Stimulated activated CD4-positive, alpha-beta T cell treated with anti-CD3 and anti-CD28 coated beads, Interleukin-2, amount 100 ng/mL, for 24 hours (primary cell): ENCODE measurements around the gene MAPK10.
"Not testable (repeated sequence)": the region's sequence is repeated elsewhere in the genome, so short reads cannot be mapped to it uniquely, and the experiment has no call there.

Experiments
- DNase-seq, 2 donors: peaks; one replicate each; pipeline ENCODE4 v3.0.0-alpha.2; 2020

The MAPK10 gene

GRCh38 chr4:86100539-86101215, 259.2 kb downstream of the MAPK10 start:
- no peak for DNase-seq

GRCh38 chr4:86099348-86099747, 260.5 kb downstream of the MAPK10 start:
- no peak for DNase-seq

DNA sequence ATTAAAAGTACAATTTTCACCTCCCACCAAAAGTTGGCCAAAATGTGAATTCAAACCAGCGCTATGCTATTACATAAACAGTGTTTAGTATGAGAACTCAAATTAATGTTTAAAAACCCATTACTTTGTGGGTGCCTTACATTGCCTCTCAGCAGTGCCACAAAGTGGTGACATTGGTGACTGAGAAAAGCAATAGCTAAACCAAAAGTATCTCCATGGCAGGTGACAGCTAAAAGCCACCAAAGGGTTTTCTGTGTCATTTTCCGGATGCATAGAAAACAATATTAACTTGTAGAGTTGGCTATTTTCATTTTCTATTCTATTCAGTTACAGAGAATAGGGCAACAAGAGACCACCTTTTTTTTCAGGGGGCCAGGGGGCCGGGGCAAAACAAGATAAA, 261.2 kb downstream of the MAPK10 start:
- no peak for DNase-seq

DNA sequence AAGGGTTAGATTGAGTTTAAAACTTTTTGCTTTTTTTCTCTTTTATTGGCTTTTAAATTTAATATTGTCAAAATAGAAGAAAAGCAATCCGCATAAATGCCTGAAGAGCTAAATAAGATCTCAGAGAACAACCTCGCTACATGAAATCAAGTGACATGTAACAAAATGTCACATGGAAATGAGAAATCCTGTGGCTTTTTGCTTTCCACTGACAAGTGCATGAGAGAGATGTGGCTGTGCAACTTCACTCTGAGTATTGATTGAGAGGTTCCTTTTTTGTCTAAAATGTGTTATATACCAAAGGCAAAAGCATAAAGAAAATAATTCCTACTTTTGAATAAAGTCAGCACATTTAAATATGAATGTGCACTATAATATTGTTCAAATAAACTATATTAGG, 263.5 kb downstream of the MAPK10 start:
- DNase-seq = no peak

DNA sequence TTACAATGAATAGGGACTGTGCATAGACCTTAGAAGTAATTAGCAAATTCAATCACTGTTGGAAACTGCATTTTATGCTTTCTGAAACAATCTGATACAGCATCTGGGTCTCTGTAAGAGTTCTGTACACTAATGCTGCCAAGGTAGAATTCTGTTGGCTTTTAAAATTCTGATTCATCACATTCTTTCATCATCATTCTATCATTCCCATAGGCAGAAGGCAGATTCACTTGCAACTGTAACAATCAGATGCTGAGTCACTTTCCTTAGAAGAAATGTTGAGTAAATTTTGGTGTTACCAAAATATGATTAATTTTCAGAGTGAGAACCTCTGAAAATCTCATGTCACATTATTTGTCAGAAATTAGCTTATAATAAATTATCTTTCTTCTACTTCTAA, 267.2 kb downstream of the MAPK10 start:
- DNase-seq = no peak

DNA sequence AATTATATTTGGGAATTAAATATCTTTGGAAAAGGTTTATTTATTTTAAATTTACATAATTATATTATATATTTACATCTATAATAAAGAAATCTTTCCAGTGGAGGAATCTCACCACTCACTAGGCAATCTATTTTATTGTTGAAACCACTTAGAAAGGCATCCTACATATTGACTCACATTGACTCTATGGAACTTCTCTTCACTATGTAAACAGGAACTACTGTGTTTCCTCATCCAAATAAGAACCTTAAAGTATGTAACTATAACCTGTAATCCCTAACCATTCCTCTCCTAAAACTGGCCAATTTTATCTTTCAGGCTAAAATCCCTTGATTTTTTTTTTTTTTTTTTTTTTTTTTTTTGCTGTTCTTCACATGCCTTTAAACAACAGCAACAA, 268.7 kb downstream of the MAPK10 start:
- no peak for DNase-seq

GRCh38 chr4:86089781-86090323, 270.0 kb downstream of the MAPK10 start:
- no peak for DNase-seq

- DNase-seq = no peak
These were observed 270.8 kb downstream of the MAPK10 start for GRCh38 chr4:86089053-86089452.

DNA sequence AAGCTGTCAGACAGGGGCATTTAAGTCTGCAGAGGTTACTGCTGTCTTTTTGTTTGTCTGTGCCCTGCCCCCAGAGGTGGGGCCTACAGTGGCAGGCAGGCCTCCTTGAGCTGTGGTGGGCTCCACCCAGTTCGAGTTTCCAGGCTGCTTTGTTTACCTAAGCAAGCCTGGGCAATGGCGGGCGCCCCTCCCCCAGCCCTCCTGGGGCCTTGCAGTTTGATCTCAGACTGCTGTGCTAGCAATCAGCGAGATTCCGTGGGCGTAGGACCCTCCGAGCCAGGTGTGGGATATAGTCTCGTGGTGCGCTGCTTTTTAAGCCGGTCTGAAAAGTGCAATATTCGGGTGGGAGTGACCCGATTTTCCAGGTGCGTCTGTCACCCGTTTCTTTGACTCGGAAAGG, 284.1 kb downstream of the MAPK10 start:
- DNase-seq = not testable (repeated sequence)

DNA sequence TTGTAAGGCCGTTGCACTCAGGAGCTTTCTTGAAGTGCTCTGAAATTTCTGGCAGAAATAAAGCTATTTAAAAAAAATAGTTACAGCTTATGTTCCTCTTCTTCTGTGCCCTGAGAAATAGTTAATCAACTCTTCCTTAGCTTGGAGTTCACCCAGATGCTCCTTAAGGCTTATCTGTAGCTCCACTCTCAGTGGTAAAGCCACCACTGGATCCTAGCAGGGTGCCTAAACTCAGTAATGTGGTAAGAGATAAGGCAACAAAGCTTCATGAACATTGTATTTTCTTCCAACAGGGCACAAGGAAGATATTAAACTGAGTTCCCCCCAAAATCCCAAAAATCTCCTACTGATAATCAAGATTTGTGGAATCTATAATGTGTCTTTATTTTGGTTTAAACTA, 299.5 kb downstream of the MAPK10 start:
- no peak for DNase-seq

DNA sequence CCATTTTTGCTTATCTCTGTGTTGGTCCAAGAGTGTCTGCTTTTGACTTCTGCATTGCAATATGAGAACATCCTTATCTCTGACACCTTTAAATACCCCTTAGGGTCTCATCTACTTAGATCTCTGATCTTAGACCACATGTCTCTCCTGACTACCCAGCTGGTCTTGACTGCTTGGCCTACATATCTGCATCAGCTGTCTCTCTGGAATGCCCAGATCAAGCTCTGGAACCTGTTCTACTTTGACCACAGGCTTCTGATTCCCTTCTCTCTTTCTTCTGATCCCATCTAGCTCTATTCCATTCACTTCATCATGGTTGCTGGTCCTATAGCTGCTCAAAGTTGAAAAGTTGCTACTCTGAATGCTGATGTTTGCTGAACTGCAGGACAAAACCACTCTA, 301.2 kb downstream of the MAPK10 start:
- DNase-seq = no peak

GRCh38 chr4:86055898-86056297, 304.0 kb downstream of the MAPK10 start:
- no peak for DNase-seq

DNA sequence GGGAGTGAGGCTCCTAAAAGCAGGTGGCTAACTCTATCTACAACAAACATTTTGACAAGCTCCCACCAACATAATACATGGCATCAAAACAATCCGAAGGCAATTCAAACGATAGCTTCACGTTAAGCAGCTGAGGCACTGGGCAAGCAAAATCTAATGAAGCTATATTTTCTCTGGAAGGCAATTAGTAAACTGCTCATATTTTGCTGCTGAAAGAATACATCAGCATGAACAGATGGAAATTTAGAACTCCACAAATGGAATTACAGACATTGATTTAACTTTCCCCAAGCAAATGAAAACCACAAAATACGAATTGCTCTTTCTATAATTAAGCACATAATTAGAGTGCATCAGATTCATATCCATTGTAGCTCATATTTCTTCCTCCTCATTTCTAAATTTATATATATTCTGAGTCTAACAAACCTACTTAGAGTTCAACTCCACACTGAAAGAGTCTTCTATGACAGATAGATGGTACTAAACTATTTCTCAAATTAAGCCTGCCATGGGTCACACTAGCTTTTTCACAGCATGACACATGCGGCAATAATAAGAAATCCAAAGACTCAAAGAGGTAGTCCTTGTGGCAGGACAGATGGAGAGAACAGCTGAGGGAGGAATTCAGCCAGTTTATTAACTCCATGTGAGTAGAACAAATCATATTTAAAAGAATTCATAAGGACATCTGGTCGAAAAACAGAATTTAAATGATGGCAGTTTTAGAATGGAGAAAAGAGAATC, 305.4 kb downstream of the MAPK10 start:
- DNase-seq = no peak

GRCh38 chr4:86050496-86050895, 309.4 kb downstream of the MAPK10 start:
- no peak for DNase-seq

DNA sequence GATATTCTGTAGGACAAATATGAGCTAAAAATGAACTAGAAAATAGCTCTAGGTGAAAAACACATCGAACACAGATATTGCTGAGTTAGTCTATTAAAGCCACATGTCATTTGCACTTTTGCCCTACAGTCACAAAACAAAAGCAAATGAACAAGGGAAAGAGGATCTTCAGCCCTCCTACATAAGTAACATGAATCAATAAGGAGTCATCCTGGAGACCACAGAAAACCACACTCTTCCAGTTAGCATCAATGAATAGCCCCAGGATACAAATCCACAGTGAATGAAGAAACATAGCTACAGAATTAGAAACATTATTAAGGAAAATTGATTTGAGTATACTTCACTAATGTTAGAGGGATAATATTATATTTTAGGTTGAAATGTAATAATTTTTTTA, 311.4 kb downstream of the MAPK10 start:
- DNase-seq = no peak

DNA sequence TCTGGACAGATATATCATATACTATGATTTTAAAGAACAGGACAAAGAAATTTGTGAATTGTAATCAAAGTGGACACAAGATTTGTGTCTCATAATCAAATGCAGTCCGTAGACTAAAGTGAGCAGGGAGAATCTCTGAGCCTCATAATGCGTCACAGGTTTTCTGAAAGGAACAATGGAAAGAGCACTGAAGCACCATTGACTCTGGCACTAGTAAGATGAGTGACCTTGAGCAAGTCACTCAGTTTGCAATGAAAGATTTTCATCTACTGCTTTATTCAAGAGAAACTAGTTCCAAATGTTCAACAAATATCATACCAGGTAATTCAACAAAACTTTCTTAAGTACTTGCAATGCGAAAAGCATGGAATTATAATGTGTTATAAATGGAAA, 315.3 kb downstream of the MAPK10 start:
- no peak for DNase-seq

DNA sequence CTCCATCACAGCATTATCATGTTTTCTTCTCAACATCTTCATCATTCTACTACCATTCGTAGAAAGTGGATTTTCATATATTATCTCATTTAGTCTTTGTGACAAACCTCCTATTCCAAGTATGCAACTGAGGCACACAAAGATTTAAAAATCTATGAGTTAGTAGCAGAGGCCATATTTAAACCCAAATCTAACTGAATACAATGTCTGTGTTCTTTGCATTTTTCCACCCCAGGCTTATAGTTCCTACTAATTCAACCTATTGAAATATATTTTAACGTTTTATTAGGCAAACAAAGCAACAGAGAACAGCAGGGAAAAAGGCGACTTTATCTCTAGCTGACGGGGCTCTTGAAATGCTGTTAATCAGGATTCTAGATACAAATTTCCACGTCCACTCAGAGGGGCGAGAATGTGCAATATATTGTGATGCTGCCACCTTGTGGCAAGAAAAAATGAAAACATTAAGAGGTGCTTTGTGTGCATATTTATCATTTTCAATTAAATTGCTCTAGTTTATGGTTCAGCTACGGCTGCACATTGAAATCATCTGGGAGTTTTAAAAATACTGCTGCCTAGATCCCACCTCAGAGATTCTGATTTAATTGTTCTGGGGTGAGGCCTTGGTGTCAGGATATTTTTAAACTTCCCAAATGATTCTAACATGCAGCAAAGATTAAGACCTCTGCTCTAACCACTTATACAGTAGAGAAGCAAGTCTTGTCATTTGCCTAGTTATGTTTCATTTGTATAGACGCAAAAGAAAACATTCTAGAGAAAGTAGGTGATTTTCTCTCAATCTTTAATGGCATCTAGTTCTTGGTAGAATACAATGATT, 315.9 kb downstream of the MAPK10 start:
- DNase-seq = no peak

DNA sequence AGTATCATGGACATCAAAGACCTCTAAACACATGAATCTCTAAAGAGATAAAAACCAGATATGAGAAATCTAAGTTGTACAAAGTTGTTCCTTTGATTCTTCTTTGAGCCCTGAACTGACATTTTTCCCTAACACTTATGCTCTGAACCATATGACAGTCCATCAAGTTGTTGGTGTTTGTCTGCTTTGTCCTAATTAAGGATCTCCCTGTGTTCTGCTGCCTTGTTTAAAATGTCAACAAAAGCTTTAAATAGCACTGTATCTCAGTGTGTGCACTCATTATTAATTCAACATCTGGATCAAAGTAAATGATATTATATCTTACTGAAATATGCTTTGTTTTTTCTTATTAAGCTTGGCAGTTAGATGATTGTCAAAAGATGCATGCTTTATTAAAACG, 321.8 kb downstream of the MAPK10 start:
- no peak for DNase-seq

- no peak for DNase-seq
These were observed 323.1 kb downstream of the MAPK10 start for GRCh38 chr4:86036736-86037135.

DNA sequence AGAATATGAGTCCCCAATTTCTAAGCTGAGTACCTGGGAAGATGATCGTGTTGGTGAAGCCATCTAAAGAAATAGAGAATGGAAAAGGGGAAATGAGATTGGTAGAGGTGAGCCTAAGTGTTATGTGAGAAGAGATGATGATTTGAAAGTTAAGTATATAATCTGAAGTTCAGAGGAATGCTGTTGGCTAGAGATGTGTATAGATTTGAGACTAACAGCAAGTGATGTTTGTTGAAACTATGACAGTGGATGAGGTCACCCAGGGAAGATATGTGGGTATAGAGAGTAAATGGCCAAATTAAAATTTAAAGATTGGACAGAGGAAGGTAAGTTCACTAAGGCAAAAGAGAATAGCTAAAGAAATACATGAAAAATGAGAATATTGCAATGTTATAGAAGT, 324.2 kb downstream of the MAPK10 start:
- no peak for DNase-seq

DNA sequence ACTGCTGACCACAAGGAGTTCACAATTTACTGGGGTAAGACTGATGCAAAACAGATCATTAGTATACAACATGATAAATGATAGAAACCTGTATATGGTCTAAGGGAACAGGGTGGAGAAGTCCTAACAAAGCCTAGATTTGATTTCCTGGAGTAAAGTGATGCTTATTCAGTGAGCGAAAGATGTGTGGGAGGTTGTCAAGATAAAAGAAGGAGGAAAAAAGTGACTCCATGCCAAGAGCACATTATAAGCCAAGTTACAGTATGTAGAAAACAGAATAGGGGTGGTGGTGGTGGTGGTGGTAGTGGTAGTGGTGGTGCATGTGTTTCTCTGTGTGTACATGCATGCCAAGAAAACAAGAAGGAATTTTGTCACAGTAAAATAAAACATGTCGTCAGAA, 325.2 kb downstream of the MAPK10 start:
- DNase-seq = no peak

DNA sequence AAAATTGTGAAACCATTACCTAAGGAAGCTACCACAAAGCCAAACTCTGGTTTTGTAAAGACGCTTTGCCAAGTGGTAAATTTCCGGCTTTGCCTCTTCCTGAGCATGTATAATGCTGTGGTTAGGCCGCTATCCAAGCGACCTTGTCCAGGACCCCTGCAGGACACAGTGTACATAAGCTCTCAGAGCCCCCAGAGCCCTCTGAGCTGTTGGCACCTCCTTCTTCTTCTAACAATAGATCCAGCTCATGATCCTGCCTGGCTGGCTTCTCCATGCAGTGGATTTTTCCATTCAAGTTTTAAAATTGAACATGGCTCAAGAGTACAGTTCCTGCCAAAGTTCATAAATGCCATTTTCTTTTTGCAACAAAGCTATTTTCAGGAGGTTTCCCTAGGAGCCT, 326.7 kb downstream of the MAPK10 start:
- DNase-seq = no peak

- no peak for DNase-seq
These were observed 327.3 kb downstream of the MAPK10 start for GRCh38 chr4:86032476-86033022.
